Measurements from ENCODE around the gene DNAI2.

Gene DNAI2

GRCh38 chr17:74343121-74343520, 69.1 kb downstream of the DNAI2 start:
- no peak for DNase-seq

GRCh38 chr17:74343526-74344284, 69.7 kb downstream of the DNAI2 start:
- DNase-seq = no peak

DNA sequence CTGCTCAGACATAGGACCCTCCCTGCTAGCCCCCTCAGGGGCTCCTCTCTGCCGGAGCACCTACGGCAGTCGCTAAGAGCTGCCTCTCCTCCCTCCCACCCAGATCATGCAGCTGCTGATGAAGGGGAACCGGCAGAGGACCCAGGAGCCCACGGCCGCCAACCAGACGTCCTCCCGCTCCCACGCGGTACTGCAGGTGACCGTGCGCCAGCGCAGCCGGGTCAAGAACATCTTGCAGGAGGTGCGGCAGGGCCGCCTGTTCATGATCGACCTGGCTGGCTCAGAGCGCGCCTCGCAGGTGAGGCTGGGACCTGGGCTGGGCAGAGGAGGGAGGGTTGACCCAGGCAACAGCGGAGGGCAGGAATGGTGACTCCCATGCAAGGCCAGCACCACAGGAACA, 70.6 kb downstream of the DNAI2 start:
- DNase-seq = no peak

DNA sequence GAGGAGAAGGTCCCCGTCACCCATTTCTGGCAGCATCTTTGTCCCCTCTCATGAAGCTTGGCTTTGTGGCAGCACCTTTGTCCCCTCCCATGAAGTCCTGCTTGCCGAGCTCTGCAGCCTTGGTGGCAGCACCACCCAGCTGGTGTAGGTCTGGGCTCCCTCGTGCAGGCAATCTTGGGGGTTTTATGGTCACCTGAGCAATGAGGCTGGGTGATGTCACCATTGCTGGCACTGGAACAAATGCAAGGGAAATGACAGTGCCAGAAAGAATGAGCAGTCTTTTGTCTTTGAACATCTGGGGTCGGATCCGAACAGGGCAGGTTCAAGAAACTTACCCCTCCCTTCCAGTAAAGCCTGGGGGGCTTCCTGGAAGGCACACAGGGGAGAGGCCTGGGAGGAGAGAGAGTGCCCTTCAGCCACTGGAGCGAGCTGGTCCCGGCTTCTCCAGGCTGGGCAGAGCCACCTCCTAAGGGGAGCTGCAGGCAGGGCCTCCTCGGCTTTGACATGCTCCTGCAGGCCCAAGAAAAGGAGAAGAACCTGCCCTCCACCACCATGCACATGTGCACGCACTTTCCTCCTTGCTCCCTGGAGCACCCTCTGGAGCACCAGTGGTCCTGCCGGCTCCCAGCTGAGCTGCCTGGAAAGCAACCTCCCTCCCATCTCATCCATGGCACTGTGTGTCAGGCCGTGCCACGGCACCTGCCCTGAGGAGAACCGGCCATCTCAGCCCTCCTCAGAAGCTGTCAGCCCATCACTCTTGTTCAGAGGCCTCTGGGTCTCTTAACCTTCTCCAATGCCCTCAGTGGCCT, 71.6 kb downstream of the DNAI2 start:
- no peak for DNase-seq

GRCh38 chr17:74347646-74348045, 73.6 kb downstream of the DNAI2 start:
- DNase-seq = no peak

GRCh38 chr17:74349120-74349519, 75.1 kb downstream of the DNAI2 start:
- DNase-seq = no peak

DNA sequence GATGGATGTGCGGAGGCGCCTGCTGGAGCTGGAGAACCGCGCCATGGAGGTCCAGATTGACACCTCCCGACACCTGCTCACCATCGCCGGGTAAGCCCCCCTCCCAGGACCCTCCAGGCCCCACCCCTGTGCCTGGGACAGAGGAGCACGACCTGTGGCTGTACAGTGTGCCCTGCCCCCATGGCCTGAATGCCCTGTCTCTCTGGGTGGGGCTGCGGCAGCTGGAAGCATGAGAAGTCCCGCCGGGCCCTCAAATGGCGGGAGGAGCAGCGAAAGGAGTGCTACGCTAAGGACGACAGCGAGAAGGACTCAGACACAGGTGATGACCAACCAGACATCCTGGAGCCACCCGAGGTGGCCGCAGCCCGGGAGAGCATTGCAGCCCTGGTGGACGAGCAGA, 76.5 kb downstream of the DNAI2 start:
- DNase-seq = no peak

GRCh38 chr17:74351552-74352210, 77.6 kb downstream of the DNAI2 start:
- no peak for DNase-seq

- no peak for DNase-seq
Measured at GRCh38 chr17:74353446-74354060, 79.5 kb downstream of the DNAI2 start.

DNA sequence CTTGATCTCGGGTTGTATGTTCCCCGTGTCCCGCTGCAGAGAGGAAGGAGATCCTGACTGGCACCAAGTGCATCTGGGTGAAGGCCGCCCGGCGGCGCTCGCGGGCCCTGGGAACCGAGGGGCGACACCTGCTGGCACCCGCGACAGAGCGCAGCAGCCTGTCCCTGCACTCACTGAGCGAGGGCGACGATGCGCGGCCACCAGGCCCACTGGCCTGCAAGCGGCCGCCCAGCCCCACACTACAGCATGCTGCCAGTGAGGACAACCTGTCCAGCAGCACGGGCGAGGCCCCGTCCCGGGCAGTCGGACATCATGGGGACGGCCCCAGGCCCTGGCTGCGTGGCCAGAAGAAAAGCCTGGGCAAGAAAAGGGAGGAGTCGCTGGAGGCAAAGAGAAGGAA, 80.1 kb downstream of the DNAI2 start:
- peak; percentile 50 to 73 for DNase-seq

- DNase-seq = no peak
Measured at GRCh38 chr17:74354561-74354960, 80.5 kb downstream of the DNAI2 start.

DNA sequence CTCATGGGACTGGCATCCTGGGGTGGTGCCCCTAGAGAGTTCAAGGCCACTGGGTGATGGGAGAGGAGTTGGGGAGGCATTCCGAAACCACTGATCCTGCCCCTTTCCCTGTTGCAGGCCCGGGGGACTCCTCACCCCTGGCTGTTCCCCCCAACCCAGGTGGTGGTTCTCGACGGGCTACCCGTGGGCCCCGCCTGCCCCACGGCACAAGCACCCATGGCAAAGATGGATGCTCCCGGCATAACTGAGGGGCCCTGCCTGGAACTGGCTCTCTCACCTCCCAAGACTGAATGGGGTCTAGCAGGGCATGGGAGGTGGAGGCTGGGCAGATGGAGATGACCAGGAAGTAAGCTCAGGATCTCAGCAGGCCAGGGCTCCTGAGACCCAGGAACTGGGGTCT, 81.0 kb downstream of the DNAI2 start:
- no peak for DNase-seq

GRCh38 chr17:74356646-74357465, 82.8 kb downstream of the DNAI2 start:
- DNase-seq = no peak

DNA sequence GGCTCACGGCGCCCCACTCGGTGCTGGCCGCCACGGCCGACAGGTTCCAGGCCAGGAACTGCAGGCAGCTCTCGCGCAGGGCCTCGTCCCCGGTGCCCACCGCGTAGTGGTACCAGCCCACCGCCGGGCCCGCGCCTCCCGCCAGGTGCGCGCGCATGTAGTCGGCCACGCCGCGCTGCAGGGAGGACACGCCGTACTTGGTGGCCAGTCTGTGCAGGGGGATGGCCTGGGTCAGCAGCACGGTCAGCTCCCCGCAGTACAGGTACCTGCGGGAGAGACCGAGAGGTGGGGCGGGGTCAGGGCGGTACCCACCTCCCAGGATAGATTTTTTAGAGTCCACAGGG, 83.4 kb downstream of the DNAI2 start:
- DNase-seq = no peak

DNA sequence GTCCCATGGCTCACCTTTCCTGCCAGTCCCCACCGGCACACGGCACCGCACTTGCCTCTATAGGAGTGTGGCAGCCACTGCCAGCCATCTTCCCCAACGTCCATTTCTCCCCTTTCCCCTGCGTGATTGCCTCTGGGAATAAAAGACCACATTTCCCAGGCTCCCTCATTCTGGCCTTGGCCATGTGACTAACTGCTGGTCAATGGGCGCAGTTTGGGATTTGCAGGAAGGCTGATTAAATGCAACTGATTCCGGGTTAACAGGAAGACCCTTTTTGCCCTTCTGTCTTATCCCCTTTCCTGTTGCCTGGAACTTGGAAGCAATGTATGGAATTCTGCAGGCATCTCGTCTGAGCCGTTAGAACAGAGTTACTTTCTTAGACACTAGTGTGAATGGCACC, 84.7 kb downstream of the DNAI2 start:
- DNase-seq = no peak

GRCh38 chr17:74359916-74360315, 85.9 kb downstream of the DNAI2 start:
- DNase-seq = no peak

GRCh38 chr17:74360899-74361229, 86.8 kb downstream of the DNAI2 start:
- no peak for DNase-seq

DNA sequence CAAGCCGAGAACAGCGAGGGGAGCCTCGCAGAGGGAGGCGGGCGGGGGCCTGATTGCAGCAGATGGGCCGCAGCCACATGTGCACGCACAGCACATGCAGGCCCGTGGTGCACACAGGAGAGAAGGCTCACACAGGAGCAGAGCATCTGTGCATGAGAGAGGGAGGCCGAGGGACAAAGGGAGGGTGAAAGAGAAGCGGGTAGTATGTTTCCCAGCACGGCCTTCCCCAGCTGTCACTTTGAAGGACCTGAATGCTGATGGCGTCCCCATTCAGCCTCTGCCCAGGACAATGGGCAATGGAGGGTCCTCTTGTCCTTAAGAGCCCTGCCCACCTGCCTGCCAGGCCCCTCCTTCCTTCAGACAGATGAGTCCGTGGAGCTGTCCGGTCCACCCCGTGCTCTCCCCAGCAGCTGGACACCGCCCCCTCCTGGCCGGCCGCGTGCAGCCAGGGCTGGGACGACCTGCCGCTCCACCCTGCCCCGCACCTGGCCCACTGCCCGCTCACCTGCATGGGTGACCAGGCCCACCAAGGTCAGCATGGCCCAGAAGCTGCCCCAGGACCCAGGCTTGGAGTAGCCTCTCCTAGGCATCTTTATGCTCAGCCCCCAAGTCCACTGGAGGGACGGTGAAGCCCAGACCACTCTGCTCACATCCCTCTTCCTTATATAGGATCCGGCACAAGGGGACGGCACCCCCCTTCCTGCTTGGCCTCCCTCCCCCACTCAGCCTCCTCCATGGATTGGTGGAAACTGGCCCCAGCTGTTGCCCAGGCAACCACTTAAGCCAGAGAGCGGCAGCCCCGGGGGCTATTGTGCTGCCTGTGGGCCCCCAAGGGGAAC, 87.4 kb downstream of the DNAI2 start, which contains the start of gene BTBD17:
Gene BTBD17 (minus strand): TSS at position 639 of the 839 bp plus-strand sequence. CDS start 49 bp downstream, at position 590.
- peak in 1 of 2 donors; percentile 41 for DNase-seq

GRCh38 chr17:74362069-74362405, 88.0 kb downstream of the DNAI2 start:
- no peak for DNase-seq

GRCh38 chr17:74362810-74363498, 88.9 kb downstream of the DNAI2 start:
- DNase-seq = no peak

All from inflammatory macrophage treated with lipopolysaccharide for 1 hour (primary cell).